Stomach (tissue), 4 donors: ENCODE results near the gene ARPP21.

Experiments
- EP300 ChIP-seq: sonication (generic); formaldehyde crosslinking; IDR thresholded peaks from one replicate; pipeline ENCODE4 v1.6.1; 2017; ENCODE audit warnings: antibody characterized with exemption
- POLR2A ChIP-seq, 4 donors: fragments of 450-650 bp; IDR thresholded peaks; one replicate each; pipeline ENCODE4 v1.6.1; 2016; ENCODE audit warnings: antibody characterized with exemption in 4 of 4, control low read depth in 2 of 4, mild to moderate bottlenecking in 1 of 4, moderate library complexity in 1 of 4
- TF ChIP-seq, protein P1 (sequence below), 7 experiments: fragments of 450-650 bp in 4 of 7; fragments of 200-600 bp in 3 of 7; sonication (generic) in 3 of 7; IDR thresholded peaks; one replicate each; pipeline ENCODE4 v1.5.1; 2016 to 2019; ENCODE audit warnings: antibody characterized with exemption in 7 of 7, control low read depth in 2 of 7, mild to moderate bottlenecking in 1 of 7

DNA sequence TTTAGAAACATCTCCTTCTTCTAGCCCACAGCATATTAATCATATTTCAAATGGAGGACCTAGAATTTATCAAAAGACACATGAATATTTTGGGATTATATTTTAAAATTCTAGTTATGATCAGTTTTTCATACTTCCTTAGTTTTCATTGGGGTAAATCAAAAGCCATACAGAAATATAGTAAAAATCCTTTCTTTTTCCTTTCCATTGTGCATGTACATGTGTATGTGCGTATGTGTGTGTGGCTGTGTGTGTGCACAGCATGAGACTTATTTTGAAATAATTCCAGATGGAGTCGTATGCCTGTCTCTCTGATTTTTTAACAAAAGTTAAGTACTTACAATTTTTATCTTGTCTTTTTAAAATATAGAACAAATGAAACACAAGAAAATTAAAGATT lies 94.5 kb downstream of the ARPP21 start:
- TF ChIP-seq, protein P1, sequence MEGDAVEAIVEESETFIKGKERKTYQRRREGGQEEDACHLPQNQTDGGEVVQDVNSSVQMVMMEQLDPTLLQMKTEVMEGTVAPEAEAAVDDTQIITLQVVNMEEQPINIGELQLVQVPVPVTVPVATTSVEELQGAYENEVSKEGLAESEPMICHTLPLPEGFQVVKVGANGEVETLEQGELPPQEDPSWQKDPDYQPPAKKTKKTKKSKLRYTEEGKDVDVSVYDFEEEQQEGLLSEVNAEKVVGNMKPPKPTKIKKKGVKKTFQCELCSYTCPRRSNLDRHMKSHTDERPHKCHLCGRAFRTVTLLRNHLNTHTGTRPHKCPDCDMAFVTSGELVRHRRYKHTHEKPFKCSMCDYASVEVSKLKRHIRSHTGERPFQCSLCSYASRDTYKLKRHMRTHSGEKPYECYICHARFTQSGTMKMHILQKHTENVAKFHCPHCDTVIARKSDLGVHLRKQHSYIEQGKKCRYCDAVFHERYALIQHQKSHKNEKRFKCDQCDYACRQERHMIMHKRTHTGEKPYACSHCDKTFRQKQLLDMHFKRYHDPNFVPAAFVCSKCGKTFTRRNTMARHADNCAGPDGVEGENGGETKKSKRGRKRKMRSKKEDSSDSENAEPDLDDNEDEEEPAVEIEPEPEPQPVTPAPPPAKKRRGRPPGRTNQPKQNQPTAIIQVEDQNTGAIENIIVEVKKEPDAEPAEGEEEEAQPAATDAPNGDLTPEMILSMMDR (IDR thresholded peaks at IDR 0.05), result no peak
- TF ChIP-seq EP300 (no peak), POLR2A (IDR thresholded peaks at IDR 0.05) (no peak)
